GM21619 (cell line): ENCODE measurements around the gene NPAS4.
"Not testable (repeated sequence)": the region's sequence is repeated elsewhere in the genome, so short reads cannot be mapped to it uniquely, and the experiment has no call there.

Source experiments
- ATAC-seq: cut with Tn5 transposase; IDR thresholded peaks from one replicate; pipeline ENCODE4 v1.9.1; 2021; ENCODE audit not compliant: unreplicated experiment

NPAS4 gene

GRCh38 chr11:66454247-66454646 is 33.4 kb downstream of the NPAS4 start:
- ATAC-seq = no peak

- no peak for ATAC-seq
Measured at GRCh38 chr11:66454828-66455227, 34.0 kb downstream of the NPAS4 start.

- no peak for ATAC-seq
Measured at GRCh38 chr11:66457826-66458225, 37.0 kb downstream of the NPAS4 start.

DNA sequence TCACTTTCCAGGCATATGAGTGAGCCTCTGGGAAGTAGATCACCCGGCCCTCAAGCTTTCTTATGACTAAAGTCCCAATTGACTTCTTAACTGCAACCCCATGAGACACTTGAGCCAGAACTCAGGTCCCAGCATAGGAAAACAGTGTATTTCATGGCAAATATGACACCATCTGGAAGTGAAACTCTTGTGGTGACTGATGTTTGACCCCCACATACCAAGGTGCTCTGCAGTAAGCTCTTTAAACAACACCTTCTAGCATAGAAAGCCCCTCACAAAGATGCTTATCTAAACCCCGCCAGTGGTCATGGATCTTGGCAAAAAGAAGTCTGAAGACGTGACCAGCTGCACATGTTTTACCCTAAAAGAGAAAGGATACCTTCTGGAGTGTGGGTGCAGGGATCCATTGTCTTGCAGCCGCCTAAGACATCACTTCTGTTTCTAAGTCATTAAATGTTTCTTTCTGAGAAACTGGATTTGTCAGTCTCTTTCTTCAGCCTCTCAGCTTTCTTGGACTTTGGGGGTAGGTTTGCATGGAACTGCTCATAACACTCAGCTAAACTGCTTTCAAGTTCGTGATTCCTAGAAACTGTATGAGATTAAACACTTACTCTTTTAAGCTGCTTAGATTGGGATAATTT is 38.4 kb downstream of the NPAS4 start:
- no peak for ATAC-seq

DNA sequence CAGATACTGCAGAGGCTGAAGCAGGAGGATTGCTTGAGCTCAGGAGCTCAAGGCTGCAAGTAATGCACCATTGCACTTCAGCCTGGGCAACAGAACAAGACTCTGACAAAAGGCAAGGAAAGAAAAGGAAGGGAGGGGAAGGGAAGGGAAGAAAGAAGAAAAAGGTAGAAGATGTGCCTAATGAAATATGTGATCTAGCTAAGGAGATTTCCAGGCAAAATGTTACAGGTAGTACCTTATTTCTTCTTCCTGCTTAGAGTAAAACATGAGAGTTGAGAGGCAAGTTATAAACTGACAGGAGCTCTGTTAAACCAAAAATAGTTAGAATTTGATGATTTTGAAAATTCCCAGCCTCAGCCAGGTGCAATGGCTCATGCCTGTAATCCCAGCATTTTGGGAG is 41.2 kb downstream of the NPAS4 start:
- ATAC-seq = no peak

- ATAC-seq = no peak
Measured at GRCh38 chr11:66462911-66463310, 42.1 kb downstream of the NPAS4 start.

DNA sequence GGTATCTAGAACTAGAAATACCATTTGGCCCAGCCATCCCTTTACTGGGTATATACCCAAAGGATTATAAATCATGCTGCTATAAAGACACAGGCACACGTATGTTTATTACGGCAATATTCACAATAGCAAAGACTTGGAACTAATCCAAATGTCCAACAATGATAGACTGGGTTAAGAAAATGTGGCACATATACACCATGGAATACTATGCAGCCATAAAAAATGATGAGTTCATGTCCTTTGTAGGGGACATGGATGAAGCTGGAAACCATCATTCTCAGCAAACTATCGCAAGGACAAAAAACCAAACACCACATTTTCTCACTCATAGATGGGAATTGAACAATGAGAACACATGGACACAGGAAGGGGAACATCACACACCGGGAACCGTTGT is 43.3 kb downstream of the NPAS4 start:
- ATAC-seq = not testable (repeated sequence)

DNA sequence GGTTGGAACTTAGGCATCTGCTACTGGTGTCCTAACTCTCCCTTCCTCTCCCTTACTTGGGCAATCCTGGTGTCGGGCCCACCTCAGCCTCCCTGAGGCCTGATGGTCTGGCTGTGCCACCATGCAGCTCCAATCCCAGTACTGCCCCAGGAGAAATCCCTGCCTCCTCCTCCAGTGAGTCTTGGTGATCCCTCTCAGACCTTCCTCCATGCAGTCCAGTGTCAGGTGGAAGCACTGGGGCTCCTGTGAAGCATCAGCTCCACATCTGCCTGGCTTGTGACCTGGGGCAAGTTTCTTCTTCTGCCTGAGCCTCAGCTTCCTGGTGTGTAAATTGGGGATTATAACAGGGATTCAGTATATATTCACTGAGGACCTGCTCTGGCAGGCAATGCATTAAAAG is 44.1 kb downstream of the NPAS4 start:
- no peak for ATAC-seq

- ATAC-seq = no peak
Measured at GRCh38 chr11:66465373-66466224, 44.8 kb downstream of the NPAS4 start.

DNA sequence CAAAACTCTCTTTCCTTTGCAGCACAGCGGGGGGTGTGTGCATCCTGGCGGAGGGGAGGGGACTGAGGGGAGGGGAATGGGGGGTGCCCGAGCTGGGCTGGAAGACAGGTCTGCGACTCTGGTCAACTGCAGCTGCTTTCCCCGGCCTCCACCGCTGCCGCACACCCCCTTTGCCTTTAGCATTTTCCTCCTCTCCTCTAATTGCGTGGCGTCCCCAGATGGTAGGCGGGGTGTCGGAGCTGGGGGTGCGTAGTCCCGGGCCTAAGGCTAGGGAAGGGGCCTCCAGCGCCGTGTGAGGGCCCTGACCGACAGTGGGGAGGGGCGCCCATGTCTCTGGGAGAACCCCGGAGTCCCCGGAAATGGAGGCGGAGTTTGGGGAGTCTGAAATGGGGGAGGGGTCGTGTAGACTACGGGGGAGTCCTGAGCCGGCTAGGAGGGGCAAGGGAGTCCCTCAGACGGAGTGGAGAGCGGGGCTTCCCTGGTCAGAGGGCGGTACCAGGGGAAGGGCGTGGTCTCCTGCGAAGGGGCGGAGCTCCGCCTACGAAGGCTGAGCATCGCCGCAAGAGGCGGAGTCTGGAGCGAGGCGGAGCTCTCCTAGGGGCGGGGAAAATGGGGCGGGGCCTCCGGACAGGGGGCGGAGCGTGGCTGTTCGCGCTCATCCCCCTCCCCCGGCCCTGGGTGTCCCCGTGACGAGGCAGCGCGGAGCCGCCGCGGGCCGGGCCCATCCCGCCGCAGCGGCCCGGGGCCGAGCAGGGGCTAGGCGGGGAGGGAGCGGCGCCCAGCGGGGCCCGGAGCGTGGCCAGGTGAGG is 45.6 kb downstream of the NPAS4 start, which contains the start of gene PELI3:
TSS of gene PELI3 (plus strand) at position 681 of the 809 bp plus-strand sequence. CDS start 1,224 bp downstream, outside the sequence.
- ATAC-seq = peak; percentile 75

- peak; percentile 36 for ATAC-seq
Measured at GRCh38 chr11:66467034-66467659, 46.3 kb downstream of the NPAS4 start.

GRCh38 chr11:66467756-66468155 is 46.9 kb downstream of the NPAS4 start:
- ATAC-seq = no peak

DNA sequence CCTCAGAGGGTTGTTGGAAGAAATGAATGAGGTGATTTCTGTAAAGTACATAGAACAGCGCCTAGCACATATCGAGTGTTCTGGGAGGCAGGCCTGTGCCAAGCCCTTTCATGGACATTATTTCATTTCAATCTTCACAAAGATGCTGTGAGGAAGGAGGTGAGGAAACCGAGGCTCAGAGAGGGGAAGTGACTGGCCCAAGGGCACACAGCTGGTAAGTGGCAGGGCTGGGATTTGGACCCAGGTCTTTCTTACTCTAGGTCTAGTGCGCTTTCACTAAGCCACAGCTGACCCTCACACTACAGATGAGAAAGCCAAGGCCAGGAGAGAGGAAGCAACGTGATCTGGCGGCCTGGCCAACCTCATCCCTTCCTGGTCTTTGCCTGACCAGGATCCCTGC is 47.9 kb downstream of the NPAS4 start:
- ATAC-seq = no peak

DNA sequence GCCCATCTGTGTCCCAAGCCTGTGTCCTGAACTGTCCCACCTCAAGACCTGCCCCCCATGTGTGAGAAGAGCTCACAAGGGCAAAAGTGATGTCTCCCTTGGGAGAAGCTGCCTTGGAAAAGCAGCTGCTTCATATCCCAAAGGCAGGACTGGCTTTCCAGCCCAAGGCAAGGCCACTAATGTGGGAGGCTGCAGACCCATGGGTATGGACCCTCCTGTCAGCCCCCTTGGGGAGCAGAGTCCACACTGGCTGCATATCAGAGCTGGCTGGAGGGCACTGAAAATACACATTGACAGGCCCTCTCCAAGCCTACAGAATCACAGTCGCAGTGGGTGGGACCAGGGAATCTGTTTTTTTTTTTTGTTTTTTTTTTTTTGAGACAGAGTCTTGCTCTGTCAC is 48.6 kb downstream of the NPAS4 start:
- ATAC-seq = no peak

GRCh38 chr11:66470015-66470414 is 49.2 kb downstream of the NPAS4 start:
- ATAC-seq = no peak

DNA sequence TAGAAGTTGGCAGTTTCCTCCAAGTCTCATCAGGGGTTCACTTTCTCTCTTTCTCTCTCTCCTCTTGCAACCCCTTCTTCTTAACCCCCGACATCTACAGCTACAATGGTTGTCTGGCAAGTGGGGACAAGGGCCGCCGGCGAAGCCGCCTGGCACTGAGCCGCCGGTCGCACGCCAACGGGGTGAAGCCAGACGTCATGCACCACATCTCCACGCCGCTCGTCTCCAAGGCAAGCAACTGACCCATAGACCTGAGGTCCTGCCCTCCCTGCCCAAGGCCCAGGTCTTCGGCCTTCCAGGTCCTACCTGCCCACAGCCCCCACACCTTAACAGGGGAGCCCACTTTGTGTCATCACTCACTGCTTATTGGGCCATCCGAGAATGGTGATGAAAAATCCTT is 50.3 kb downstream of the NPAS4 start:
- no peak for ATAC-seq

- ATAC-seq = no peak
Measured at GRCh38 chr11:66472054-66472453, 51.2 kb downstream of the NPAS4 start.

- ATAC-seq = no peak
Measured at GRCh38 chr11:66473167-66473566, 52.3 kb downstream of the NPAS4 start.

- ATAC-seq = no peak
Measured at GRCh38 chr11:66473608-66474515, 53.0 kb downstream of the NPAS4 start.
